NT2/D1 (cell line): ENCODE results near the gene SGTA.

Experiments
- SUZ12 ChIP-seq: IDR thresholded peaks from 2 replicates; pipeline ENCODE4 v1.6.1; 2011; ENCODE audit not compliant: insufficient read length, insufficient read depth; ENCODE audit errors: extremely low read depth
- YY1 ChIP-seq: IDR thresholded peaks from 2 replicates; pipeline ENCODE4 v1.6.1; 2011; ENCODE audit not compliant: insufficient read length, insufficient read depth
- ZNF274 ChIP-seq: IDR thresholded peaks from 2 replicates; pipeline ENCODE4 v1.6.1; 2011; ENCODE audit warnings: mild to moderate bottlenecking, low read depth, low read length

GRCh38 chr19:2726904-2727639, 56.0 kb downstream of the SGTA start:
- TF ChIP-seq YY1 (no peak), ZNF274 (no peak), SUZ12 (no peak)
